DND-41 (cell line): ENCODE results near the gene FOXI3.
A peak's percentile ranks its signal among the peaks of the same experiment; 100 is the strongest.
"Not testable (repeated sequence)": the region's sequence is repeated elsewhere in the genome, so short reads cannot be mapped to it uniquely, and the experiment has no call there.

Experiments
- ATAC-seq: fragments of 200-7000 bp; cut with Tn5 transposase; 3 replicates; pipeline ENCODE4 v1.9.1; 2021; ENCODE audit warnings: low read depth; ENCODE audit not compliant: insufficient read depth
- DNase-seq: peaks from one replicate; pipeline ENCODE4 v3.0.0-alpha.2; 2020
- H2AFZ ChIP-seq: 2 replicates; pipeline ENCODE4 v1.6.0; 2012; ENCODE audit warnings: low read depth, low read length
- H3K27ac ChIP-seq: 2 replicates; pipeline ENCODE4 v1.5.1; 2012; ENCODE audit warnings: low read length, inconsistent platforms
- H3K27me3 ChIP-seq: fragments of 200-600 bp; sonication (generic); 2 replicates; pipeline ENCODE4 v1.6.0; 2012; ENCODE audit warnings: low read length, mild to moderate bottlenecking, inconsistent platforms; ENCODE audit not compliant: insufficient read depth, poor library complexity
- H3K36me3 ChIP-seq: 2 replicates; pipeline ENCODE4 v1.5.1; 2012; ENCODE audit warnings: low read length, inconsistent platforms; ENCODE audit not compliant: insufficient read depth
- H3K4me1 ChIP-seq: 2 replicates; pipeline ENCODE4 v1.5.1; 2012; ENCODE audit warnings: mild to moderate bottlenecking, low read length; ENCODE audit not compliant: insufficient read depth
- H3K4me2 ChIP-seq: 2 replicates; pipeline ENCODE4 v1.6.0; 2012; ENCODE audit warnings: mild to moderate bottlenecking, moderate library complexity, low read length, inconsistent platforms; ENCODE audit not compliant: insufficient read depth
- H3K4me3 ChIP-seq, 2 experiments: fragments of 200-600 bp in 1 of 2; shearing (Covaris generic) in 1 of 2; 2 replicates each; pipeline ENCODE4 v1.5.1; 2012 to 2016; ENCODE audit warnings: inconsistent platforms in 2 of 2, low read length in 2 of 2, mild to moderate bottlenecking in 2 of 2, low read depth in 1 of 2, moderate library complexity in 1 of 2
- H3K79me2 ChIP-seq: 2 replicates; pipeline ENCODE4 v1.6.0; 2012; ENCODE audit warnings: low read length, inconsistent platforms; ENCODE audit not compliant: insufficient read depth
- H3K9ac ChIP-seq: 2 replicates; pipeline ENCODE4 v1.6.0; 2012; ENCODE audit warnings: low read depth, mild to moderate bottlenecking, inconsistent platforms, low read length, moderate library complexity
- H3K9me3 ChIP-seq: 2 replicates; pipeline ENCODE4 v1.5.1; 2012; ENCODE audit warnings: low read length, moderate library complexity, mild to moderate bottlenecking, inconsistent platforms; ENCODE audit not compliant: insufficient read depth, severe bottlenecking
- H4K20me1 ChIP-seq: 2 replicates; pipeline ENCODE4 v1.6.0; 2012; ENCODE audit warnings: low read length; ENCODE audit not compliant: insufficient read depth
- EZH2 ChIP-seq: IDR thresholded peaks from 3 replicates; pipeline ENCODE4 v1.6.1; 2012; ENCODE audit warnings: borderline replicate concordance, low read depth, mild to moderate bottlenecking, moderate library complexity, low read length, inconsistent platforms; ENCODE audit not compliant: severe bottlenecking
- TF ChIP-seq, protein P1 (sequence below): IDR thresholded peaks from 2 replicates; pipeline ENCODE4 v1.5.1; 2012; ENCODE audit warnings: borderline replicate concordance, low read length, moderate library complexity, mild to moderate bottlenecking; ENCODE audit not compliant: poor library complexity, severe bottlenecking; ENCODE audit errors: extremely low read depth

The FOXI3 gene

DNA sequence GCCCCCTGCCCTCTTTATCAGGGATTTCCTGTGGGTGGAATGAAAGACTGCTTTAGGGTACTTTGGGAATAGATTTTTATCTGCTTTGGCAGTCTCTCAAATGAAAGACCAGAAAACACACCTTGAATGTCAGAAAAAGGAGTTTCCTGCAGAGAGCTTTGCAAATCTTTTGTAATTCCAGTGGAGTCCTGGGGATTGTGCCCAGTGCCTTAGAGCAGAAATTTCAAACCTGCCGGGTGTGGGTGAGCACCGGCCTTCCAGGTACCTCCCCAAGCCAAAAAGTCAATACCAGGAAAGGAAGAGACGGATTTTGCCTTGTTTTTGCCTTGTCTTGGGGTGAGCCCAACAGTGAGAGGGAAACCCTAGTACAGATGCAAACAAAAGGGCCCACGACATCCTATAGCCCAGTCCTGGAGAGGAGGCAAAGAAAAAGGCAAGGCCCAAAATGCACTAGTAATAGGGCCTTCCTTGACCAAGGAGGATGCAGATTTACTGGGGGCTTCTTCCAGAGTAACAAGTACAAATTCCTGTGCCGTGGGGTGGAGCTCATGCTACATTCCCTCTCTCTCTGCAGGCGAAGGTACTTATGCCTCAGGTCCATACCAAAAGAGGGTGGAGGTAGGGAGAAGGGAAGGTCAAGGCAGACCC is 36.4 kb downstream of the FOXI3 start:
- Histone ChIP-seq H3K79me2 (no peaks in the 10 kb centered on the region), H3K27ac (no peak overlapping the region), H4K20me1 (no peaks in the 10 kb centered on the region), H2AFZ (no peak overlapping the region), H3K4me2 (no peak overlapping the region), H3K4me1 (no peaks in the 10 kb centered on the region), H3K27me3 (peaks cover 14% of the 10 kb centered on the region), H3K4me3 (no peak overlapping the region), H3K9me3 (no peaks in the 10 kb centered on the region), H3K36me3 (no peaks in the 10 kb centered on the region), H3K9ac (no peak overlapping the region)
- no peak for ATAC-seq
- TF ChIP-seq, protein P1, sequence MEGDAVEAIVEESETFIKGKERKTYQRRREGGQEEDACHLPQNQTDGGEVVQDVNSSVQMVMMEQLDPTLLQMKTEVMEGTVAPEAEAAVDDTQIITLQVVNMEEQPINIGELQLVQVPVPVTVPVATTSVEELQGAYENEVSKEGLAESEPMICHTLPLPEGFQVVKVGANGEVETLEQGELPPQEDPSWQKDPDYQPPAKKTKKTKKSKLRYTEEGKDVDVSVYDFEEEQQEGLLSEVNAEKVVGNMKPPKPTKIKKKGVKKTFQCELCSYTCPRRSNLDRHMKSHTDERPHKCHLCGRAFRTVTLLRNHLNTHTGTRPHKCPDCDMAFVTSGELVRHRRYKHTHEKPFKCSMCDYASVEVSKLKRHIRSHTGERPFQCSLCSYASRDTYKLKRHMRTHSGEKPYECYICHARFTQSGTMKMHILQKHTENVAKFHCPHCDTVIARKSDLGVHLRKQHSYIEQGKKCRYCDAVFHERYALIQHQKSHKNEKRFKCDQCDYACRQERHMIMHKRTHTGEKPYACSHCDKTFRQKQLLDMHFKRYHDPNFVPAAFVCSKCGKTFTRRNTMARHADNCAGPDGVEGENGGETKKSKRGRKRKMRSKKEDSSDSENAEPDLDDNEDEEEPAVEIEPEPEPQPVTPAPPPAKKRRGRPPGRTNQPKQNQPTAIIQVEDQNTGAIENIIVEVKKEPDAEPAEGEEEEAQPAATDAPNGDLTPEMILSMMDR = no peak
- no peak for TF ChIP-seq EZH2
- DNase-seq = no peak

DNA sequence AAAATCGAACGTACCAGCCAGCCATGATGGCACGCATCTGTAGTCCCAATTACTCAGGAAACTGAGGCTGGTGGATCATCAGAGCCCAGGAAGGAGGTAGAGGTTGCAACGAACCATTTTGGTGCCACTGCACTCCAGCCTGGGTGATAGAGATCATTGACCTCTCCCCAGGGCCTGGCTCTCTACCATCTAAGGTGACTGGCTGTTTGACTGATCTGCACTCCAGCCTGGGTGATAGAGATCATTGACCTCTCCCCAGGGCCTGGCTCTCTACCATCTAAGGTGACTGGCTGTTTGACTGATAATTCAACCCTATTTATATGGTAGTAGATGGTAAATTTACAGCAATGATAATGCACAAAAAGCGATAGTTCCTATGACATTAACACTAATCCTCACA is 43.6 kb downstream of the FOXI3 start:
- H3K36me3 ChIP-seq, DNase-seq, H3K4me2 ChIP-seq, H3K27ac ChIP-seq, ATAC-seq, H3K9me3 ChIP-seq, H3K4me3 ChIP-seq, H2AFZ ChIP-seq, H3K79me2 ChIP-seq, H3K27me3 ChIP-seq, H3K9ac ChIP-seq, H3K4me1 ChIP-seq, H4K20me1 ChIP-seq: not testable (repeated sequence)

DNA sequence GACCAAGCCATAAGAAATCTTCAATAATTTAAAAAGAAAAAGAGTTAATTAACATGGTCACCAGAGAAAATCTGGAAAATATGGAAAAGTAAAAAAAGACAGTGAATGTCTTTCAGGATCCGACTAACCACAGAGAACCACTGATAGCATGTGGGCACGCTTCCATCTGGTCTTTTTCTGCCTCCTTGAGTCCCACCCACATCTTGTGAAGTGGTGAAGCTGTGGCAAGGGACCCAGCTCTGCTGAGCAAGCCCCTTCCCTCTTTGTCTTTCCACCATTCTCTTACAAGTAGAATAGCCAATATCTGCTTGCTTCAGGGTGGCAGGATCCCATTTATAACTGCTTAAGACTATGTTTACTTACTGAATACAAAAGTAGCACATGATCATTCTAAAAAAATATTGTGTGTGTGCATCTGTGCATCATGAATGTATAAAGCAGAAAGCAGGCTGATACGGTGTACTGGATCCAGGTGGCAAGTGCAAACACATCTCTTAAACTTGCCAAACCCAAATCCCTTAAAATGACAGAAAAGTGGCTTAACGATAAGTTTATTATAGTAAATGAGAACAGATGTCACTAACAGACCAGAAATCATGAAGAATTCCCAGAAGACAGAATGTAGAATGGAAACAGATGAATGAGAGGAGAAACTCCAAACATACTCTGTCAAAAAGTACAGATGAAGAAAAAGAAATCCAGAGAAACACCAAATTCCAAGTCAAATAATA is 52.3 kb downstream of the FOXI3 start:
- Histone ChIP-seq H3K9me3 (no peaks in the 10 kb centered on the region), H3K79me2 (no peaks in the 10 kb centered on the region), H3K4me2 (no peak overlapping the region), H3K9ac (no peak overlapping the region), H3K36me3 (no peaks in the 10 kb centered on the region), H3K27ac (no peak overlapping the region), H2AFZ (no peak overlapping the region), H3K27me3 (no peaks in the 10 kb centered on the region), H4K20me1 (no peaks in the 10 kb centered on the region), H3K4me1 (no peaks in the 10 kb centered on the region), H3K4me3 (no peak overlapping the region)
- peak; percentile 74 for ATAC-seq
- TF ChIP-seq, protein P1 = no peak
- TF ChIP-seq EZH2 = no peak
- DNase-seq = peak; percentile 24

DNA sequence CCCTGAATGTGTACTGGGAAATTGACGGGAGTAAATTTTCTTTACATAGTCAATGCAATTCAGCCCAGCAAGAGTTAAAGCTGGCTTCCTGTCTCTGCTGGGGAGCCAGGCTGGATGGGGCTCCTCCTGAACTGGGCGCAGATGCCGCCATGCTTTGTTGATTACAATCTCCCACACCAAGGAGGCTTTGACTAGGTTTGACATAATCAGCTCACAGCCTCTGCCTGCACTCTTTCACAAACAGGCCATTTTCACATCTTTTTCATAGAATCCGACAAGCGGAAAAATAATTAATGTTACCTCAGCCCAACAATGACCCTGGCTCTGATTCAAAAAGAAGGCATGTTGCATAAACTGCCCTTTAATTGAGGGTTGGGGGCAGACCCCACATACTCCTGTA is 54.3 kb downstream of the FOXI3 start:
- no peak overlapping the region for H3K4me2 ChIP-seq
- H3K9me3 ChIP-seq = no peaks in the 10 kb centered on the region
- H4K20me1 ChIP-seq = no peaks in the 10 kb centered on the region
- no peaks in the 10 kb centered on the region for H3K79me2 ChIP-seq
- no peak for ATAC-seq
- no peak overlapping the region for H3K9ac ChIP-seq
- H3K4me1 ChIP-seq = no peaks in the 10 kb centered on the region
- H3K36me3 ChIP-seq = no peaks in the 10 kb centered on the region
- no peak for DNase-seq
- H3K4me3 ChIP-seq = no peak overlapping the region
- no peak overlapping the region for H3K27ac ChIP-seq
- no peaks in the 10 kb centered on the region for H3K27me3 ChIP-seq
- TF ChIP-seq EZH2 = no peak
- TF ChIP-seq, protein P1 = no peak
- H2AFZ ChIP-seq = no peak overlapping the region
